ENCODE measurements around the gene TGFBR2. TPM values are rescaled to one million over a fixed set of nuclear protein-coding genes. Genes with fewer than 3 reads are reported as not detected.

Gene TGFBR2
- total RNA-seq, 1 donor from 2014 or later: 425 TPM

DNA sequence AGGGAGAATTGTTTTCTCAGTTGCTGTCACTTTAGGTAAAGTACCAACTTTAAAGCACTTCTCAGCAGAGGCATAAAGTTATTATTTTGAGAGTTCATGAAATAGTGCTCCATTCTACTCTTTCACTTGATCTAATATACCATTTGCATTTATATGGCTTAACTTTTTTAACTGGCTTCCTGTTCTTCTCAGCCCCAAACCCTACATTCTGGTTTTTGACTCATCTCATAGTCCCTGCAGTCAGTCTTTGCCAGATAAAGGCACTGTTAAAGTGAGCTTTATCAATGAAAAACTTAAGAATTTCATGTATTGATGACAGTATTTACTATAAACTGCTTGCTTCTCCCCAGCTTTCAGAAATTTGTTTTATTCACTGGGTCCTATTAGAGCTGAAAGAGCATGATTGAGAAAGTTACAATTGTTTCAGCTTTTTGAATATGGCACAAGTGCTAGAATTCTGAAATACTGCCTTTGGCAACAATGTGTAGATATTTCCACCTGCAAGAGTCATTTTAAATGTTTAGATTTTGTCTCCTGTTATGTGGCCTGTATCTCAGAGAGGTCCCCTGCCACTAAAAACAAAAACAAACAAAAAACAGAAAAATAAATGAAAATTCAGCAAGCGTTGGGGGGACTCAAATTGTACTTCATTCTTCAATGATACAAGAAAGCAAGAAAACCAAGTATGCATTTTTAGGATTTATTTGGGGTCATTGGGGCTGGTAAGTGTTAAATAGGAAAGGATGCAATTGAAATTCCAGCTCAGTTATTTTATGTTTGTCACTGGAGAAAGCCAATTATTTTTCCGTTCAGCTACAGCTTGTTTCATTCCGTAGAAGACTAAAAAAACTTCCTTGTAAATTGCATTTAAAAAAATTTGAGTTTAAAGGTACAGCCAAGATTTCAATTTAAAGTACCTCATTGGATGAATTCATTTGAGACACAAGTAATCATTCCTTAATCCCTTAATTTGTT lies 28.6 kb downstream of the TGFBR2 start:
- DNase-seq (ENCODE audit: low read depth in 2 of 2): no peak

GRCh38 chr3:30637310-30638219 lies 31.2 kb downstream of the TGFBR2 start:
- no peak for DNase-seq (ENCODE audit: low read depth in 2 of 2)

DNA sequence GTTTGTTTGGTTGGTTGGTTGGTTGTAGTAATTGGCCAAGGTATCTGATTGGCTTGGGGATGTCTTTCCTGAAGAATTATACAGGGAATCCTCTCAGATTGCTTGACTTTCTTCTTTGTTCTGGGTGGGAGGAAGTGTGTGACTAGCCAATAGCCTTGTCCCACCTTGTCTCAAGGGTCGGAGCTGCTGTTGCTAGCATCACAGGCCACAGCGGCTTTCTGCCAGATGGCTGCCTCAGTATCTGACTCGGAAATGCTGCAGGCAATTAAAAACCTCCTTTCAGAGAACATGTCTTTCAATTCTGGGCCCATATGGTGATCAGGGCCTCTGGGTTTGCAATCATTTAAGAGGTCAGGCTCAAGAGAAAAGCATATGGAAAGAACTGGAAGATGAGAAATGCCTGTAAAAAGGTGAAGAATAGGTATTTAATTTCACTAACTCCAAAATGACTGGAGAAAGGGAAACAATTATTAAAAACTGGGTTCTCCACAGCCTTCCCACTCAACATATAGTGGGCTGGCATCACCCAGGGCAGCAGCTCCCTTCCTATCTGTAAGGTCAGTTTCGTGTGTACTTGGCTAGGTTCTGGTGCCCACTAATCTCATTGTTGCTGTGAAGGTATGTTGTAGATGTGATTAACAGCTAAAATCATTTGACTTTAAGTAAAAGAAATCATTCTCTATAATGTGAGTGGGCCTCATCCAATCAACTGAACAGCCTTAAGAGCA lies 32.4 kb downstream of the TGFBR2 start:
- no peak for DNase-seq (ENCODE audit: low read depth in 2 of 2)

DNA sequence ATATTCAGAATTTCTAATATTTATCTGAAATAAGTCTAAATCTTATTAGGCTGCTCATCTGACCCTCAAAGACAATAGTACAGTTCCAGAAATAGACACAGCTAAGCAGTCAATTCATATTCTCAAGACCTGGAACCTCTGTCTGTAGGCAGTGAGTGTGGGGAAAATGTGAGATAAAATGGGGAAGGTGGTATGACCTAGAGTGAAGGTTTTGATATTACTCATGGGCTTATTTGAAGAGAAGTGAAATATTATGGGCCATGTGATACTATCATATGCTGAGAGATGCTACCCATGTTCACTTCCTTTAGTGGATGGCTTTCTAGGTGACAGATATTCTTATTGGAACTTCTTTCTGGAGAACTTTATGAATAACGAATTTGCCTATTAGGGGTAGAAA lies 33.5 kb downstream of the TGFBR2 start:
- no peak for DNase-seq (ENCODE audit: low read depth in 2 of 2)

DNA sequence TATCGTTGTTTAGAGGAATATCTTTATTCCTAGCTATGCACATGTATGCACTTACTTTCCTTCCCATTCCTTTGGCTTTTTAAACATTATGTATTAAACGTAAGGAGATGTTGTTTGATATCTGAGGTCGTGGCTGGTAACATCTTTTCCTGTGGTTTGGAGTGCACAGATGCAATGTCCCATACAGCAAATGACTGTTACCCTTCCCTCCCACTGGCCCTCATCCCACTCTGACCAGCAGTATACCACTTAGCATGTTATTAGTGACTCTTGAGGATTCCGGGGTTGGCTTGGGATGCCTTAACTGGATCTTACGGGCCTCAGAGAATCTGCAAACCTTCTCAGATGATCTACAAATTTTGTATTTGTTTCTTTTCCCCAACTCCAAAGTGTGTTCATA lies 34.5 kb downstream of the TGFBR2 start:
- no peak for DNase-seq (ENCODE audit: low read depth in 2 of 2)

DNA sequence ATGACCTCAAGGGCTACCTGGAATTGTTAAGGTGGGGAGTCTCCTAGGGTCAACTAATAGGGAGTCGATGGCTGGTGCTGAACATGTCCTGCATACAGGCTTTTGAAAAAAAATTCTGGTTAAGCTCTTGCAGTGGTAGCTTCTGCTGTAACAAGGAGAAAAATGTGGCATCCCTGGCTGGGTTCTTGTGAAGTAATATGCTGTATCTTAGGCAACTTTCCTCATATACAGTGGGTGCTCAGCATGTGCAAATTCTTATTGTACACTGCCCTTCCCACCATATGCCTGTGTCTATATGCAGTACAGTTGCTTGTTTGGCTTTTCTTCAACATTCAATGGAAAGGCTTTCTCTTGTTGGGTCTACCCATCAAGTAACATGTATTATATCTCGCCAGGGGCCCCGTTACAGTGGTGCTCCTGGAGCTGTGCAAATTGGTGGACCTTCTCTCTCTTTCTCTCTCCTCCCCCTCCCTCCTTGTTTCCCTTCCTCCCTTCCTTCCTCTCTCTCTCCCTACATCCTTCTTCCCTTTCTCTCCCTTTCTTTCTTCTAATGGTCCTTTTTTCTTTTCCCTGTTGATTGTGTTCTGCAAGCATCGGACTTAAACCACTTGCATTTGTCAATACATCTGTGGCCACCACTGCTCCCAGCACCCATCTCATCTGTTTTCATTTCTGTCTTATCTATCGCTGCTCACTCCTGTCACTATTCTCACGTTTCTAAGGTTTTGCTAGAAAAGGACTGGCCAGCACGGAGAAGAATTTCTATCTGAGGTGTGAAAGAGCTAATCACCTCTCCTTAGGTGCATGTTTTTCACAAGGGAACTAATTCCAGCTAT lies 35.2 kb downstream of the TGFBR2 start:
- DNase-seq (ENCODE audit: low read depth in 2 of 2): no peak

DNA sequence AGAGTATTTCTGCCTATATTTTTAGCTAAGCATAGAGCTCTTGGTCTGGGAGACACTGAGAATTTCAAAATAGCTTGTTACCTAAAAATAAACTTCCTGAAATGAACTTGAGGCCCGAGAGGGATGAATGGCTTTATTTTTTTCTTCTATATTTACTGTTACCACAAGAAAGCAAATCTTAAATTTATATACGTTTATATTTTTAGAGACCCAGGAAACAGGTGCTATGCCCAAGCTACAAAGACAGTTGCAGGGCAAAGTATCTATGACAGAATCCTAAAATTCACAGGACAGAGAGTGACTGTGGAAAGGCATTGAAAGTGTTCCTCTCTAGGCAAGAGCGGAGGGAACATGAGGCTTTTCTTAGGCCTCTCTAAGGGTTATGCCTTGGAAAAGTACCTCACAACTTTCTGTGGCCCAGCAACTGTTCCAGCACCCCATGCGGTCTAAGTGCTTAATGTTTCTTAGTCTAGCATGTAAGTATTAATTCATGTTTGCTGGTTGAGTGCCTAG lies 36.5 kb downstream of the TGFBR2 start:
- DNase-seq (ENCODE audit: low read depth in 2 of 2): no peak

- DNase-seq (ENCODE audit: low read depth in 2 of 2): peak in 1 of 2 donors; percentile 46
Observed at GRCh38 chr3:30643763-30644462, 37.5 kb downstream of the TGFBR2 start.

DNA sequence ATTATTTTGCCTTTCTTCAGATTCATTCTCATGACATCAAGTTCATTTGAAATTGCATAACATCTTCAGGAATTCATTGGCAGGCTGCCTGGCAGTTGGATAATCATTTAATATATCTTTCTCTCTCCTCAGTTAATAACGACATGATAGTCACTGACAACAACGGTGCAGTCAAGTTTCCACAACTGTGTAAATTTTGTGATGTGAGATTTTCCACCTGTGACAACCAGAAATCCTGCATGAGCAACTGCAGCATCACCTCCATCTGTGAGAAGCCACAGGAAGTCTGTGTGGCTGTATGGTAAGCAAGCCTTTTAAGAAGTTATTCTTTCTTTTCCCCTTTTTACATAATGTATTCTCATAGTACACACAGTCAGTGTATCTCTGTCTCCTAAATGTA lies 38.2 kb downstream of the TGFBR2 start:
- peak; percentile 67 to 82 for DNase-seq (ENCODE audit: low read depth in 2 of 2)

GRCh38 chr3:30645077-30645476 lies 38.7 kb downstream of the TGFBR2 start:
- no peak for DNase-seq (ENCODE audit: low read depth in 2 of 2)

GRCh38 chr3:30646181-30646876 lies 39.9 kb downstream of the TGFBR2 start:
- no peak for DNase-seq (ENCODE audit: low read depth in 2 of 2)

DNA sequence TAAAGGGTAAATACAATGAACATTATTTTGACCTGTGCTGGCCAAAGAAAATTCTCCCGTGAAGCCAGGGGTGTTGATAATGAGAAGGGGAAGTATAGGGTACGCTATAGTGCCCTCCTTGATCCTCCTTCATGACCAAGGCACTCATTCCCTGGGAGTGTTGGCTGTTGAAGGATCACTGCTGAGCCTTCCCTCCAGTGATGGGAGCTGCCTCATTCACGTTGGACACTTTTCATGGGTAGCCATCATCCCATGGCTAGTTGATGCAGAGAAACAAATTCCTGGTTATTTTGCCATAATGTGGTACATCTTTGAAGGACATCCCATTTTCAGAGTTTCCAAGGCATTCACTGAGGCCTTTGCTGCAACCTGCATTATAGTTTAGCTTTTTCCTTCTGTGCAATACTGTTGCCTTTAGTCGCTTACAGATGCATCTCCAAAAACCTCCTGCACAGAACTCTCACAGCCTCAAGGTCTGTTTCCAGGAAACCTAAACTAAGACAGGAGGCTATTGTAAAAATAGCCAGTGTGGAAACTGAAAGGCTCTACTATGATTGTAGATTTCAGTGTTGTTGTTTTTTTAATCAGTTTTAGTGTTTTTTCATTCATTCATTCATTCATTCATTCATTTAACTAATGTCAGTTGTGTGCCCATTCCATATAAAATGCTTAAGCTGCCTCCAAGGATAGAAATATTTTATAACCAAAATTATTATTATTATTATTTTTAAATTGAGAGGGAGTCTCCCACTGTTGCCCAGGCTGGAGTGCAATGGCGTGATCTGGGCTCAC lies 40.8 kb downstream of the TGFBR2 start:
- no peak for DNase-seq (ENCODE audit: low read depth in 2 of 2)

GRCh38 chr3:30648670-30649357 lies 42.4 kb downstream of the TGFBR2 start:
- peak in 1 of 2 donors; percentile 29 for DNase-seq (ENCODE audit: low read depth in 2 of 2)

- peak in 1 of 2 donors; percentile 32 for DNase-seq (ENCODE audit: low read depth in 2 of 2)
Observed at GRCh38 chr3:30649572-30650318, 43.3 kb downstream of the TGFBR2 start.

GRCh38 chr3:30650348-30650995 lies 44.1 kb downstream of the TGFBR2 start:
- no peak for DNase-seq (ENCODE audit: low read depth in 2 of 2)

DNA sequence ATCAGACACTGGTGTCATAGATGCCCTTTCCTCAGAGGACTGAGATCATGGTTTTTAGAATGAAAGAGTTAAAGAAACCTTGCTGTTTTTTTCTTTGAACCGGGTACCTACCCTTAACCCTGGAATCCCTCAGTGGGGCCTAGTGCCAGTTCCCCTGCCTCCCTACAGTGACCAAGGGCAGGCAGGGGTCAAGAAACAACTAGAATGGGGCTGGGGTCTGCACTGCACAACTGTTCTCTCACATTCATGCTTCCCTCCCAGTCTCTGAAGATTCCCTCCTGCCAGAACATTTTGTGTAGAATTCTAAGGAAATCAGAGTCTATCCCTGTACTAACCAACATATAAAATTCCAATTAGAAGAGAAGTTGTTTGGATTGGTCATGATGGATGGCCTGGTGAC lies 47.9 kb downstream of the TGFBR2 start:
- no peak for DNase-seq (ENCODE audit: low read depth in 2 of 2)
